Measurements from ENCODE around the gene ABCC11. TPM values are rescaled to one million over a fixed set of nuclear protein-coding genes. Genes with fewer than 3 reads are reported as not detected.

The ABCC11 gene
- total and polyA plus RNA-seq, 2 of the 4 experiments (the other 2 are of a cell fraction): 0.09 to 0.18 TPM

DNA sequence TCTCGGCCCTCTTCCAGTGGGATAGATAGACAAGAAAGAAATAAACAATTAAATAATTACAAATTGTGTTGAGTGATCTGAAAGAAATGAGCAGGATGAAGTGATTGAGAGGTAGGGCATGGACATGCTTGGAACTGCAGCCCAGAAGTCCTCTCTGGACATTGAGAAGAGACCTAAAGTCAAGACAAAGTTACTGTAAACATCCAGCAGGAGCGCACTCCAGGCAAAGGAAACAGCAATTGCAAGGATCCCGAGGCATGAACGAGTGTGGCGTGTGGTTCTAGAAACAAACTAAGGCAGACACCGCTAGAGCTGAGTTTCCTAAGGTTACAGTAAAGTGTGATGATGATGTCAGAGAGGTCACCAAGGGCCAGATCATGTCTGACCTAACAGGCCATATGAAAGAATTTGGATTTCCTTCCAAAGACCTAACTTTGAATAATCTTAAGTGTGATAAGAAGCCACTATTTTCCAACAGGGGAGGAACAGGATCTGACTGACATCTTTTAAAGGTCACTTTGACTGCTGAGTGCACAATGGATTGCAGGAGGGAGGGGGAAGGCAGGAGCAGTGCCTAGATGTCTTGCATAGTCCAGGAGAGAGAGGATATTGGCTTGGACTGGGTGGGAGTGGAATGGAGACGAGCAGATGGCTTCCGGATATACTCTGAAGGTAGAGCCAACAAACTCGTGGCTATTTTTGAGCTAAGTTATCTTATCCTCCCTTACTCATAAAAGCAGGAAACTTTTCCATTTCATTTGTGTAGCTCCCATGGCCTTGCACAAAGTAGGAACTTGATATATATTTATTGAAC is 110.6 kb downstream of the ABCC11 start (continued):
- TF ChIP-seq, protein P1, sequence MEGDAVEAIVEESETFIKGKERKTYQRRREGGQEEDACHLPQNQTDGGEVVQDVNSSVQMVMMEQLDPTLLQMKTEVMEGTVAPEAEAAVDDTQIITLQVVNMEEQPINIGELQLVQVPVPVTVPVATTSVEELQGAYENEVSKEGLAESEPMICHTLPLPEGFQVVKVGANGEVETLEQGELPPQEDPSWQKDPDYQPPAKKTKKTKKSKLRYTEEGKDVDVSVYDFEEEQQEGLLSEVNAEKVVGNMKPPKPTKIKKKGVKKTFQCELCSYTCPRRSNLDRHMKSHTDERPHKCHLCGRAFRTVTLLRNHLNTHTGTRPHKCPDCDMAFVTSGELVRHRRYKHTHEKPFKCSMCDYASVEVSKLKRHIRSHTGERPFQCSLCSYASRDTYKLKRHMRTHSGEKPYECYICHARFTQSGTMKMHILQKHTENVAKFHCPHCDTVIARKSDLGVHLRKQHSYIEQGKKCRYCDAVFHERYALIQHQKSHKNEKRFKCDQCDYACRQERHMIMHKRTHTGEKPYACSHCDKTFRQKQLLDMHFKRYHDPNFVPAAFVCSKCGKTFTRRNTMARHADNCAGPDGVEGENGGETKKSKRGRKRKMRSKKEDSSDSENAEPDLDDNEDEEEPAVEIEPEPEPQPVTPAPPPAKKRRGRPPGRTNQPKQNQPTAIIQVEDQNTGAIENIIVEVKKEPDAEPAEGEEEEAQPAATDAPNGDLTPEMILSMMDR (conservative IDR thresholded peaks at IDR 0.05; ENCODE audit: low read depth, low read length): no peak

DNA sequence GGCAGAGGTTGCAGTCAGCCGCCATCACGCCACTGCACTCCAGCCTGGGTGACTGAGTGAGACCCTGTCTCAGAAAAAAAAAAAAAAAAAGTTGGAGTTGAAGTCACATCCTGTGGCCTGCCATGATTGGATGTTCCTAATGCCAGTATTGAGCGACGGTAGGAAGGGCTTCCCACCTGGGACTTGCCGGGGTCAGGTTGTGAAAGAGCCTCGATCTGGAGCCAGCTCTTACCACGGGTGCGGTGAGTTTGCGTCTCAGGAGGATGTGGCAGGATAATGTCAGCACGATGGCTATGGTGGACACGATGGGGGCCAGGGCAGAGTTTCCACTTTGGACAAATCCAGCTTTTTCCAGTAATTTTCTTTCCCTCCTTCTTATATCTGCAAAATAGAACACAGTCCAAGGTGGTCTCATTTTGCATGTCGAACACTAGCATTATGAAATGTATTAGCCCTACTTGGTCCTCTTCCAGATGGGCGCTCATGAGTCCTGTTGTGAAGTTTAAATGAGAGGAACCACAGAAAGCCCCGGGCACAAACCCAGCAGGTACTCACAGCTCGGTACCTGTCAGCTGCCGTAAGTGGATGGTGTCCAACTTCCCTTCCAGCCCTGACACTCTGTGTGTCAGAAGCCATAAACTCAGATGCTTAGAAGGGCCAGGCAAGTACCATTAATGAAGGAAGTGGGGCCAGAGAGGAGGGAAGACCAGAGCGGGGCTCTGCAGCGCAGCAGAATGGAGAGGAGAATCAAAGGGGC is 113.7 kb downstream of the ABCC11 start:
- Histone ChIP-seq H3K4me2 (ENCODE audit: low read depth, low read length) (no peak overlapping the region), H4K8ac (ENCODE audit: low read depth in 2 of 2, low read length in 2 of 2) (no peak overlapping the region), H4K91ac (ENCODE audit: insufficient read depth, low read depth, low read length) (no peak overlapping the region), H2BK120ac (ENCODE audit: low read depth, low read length) (no peak overlapping the region), H2BK20ac (ENCODE audit: low read depth, low read length) (no peak overlapping the region), H3K9me1 (ENCODE audit: insufficient read depth, low read length) (peaks cover 5% of the 10 kb centered on the region; the same call in 1 of the 2 replicates), H3K14ac (replicated peaks; ENCODE audit: low read depth, low read length) (no peak overlapping the region), H4K20me1 (ENCODE audit: insufficient read depth, low read length) (no peaks in the 10 kb centered on the region), H3K27me3 (ENCODE audit: control insufficient read depth, insufficient read depth, low read length) (no peaks in the 10 kb centered on the region), H3K4ac (ENCODE audit: low read depth, low read length) (no peak overlapping the region), H4K5ac (ENCODE audit: low read depth, low read length) (no peak overlapping the region), H3K23ac (ENCODE audit: low read depth, low read length) (no peak overlapping the region), H3K18ac (ENCODE audit: low read depth, low read length) (no peak overlapping the region), H3K56ac (ENCODE audit: extremely low read depth, insufficient read depth, low read length) (no peak overlapping the region), H2BK15ac (ENCODE audit: low read depth, low read length) (no peak overlapping the region), H3K9ac (ENCODE audit: low read depth, low read length) (no peak overlapping the region), H3K79me1 (ENCODE audit: low read depth in 1 of 2, low read length in 2 of 2) (no peaks in the 10 kb centered on the region), H3K4me3 (ENCODE audit: insufficient read depth, low read depth, low read length) (no peak overlapping the region), H3K36me3 (ENCODE audit: control insufficient read depth, insufficient read depth, low read length) (no peaks in the 10 kb centered on the region), H2AFZ (replicated peaks; ENCODE audit: low read length, poor library complexity) (no peak overlapping the region), H3K9me3 (ENCODE audit: control insufficient read depth, insufficient read depth, low read length) (no peaks in the 10 kb centered on the region), H2AK5ac (ENCODE audit: low read depth, low read length) (no peak overlapping the region), H3K4me1 (ENCODE audit: control insufficient read depth, insufficient read depth, low read length) (peaks cover 5% of the 10 kb centered on the region), H3K27ac (ENCODE audit: insufficient read depth, low read length) (no peak overlapping the region), H2AK9ac (replicated peaks; ENCODE audit: low read depth, low read length, poor library complexity) (no peak overlapping the region), H2BK5ac (ENCODE audit: low read depth, low read length, poor library complexity, severe bottlenecking) (no peak overlapping the region)
- 97% methylated on average over 12 of the region's 18 CpGs; no CpG with 5 or more reads in 1 of the 2 experiments for WGBS, 2 experiments (ENCODE audit: extremely low coverage in 2 of 2, insufficient read length in 1 of 2)
- no TSS peak for BruUV-seq (replicated peaks)
- ATAC-seq (ENCODE audit: low read depth) (no peak), DNase-seq (no peak)
- ChIA-PET CTCF (no interaction called here), POLR2A (ENCODE audit: unreplicated experiment) (no interaction called here)
- intact Hi-C loops (cut with micrococcal nuclease) (no loop called here), in situ Hi-C loops (cut with MboI; ENCODE audit: low sequenced_read_pairs) (no loop called here), dilution Hi-C loops (cut with HindIII; ENCODE audit: low sequenced_read_pairs, unreplicated experiment) (no loop called here)
- TF ChIP-seq SMC3 (IDR thresholded peaks at IDR 0.05; ENCODE audit: low read depth, low read length) (no peak), CHD1 (IDR thresholded peaks at IDR 0.05; ENCODE audit: low read depth, low read length) (no peak), NFE2L2 (IDR thresholded peaks at IDR 0.05; ENCODE audit: low read depth, low read length) (no peak), RFX5 (IDR thresholded peaks at IDR 0.05; ENCODE audit: low read depth, low read length) (no peak), RCOR1 (IDR thresholded peaks at IDR 0.05; ENCODE audit: insufficient replicate concordance, low read length) (no peak)
- TF ChIP-seq, protein P2, sequence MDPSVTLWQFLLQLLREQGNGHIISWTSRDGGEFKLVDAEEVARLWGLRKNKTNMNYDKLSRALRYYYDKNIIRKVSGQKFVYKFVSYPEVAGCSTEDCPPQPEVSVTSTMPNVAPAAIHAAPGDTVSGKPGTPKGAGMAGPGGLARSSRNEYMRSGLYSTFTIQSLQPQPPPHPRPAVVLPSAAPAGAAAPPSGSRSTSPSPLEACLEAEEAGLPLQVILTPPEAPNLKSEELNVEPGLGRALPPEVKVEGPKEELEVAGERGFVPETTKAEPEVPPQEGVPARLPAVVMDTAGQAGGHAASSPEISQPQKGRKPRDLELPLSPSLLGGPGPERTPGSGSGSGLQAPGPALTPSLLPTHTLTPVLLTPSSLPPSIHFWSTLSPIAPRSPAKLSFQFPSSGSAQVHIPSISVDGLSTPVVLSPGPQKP (IDR thresholded peaks at IDR 0.05; ENCODE audit: borderline replicate concordance, low read depth, low read length): no peak
- TF ChIP-seq, protein P3, sequence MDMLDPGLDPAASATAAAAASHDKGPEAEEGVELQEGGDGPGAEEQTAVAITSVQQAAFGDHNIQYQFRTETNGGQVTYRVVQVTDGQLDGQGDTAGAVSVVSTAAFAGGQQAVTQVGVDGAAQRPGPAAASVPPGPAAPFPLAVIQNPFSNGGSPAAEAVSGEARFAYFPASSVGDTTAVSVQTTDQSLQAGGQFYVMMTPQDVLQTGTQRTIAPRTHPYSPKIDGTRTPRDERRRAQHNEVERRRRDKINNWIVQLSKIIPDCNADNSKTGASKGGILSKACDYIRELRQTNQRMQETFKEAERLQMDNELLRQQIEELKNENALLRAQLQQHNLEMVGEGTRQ (IDR thresholded peaks at IDR 0.05; ENCODE audit: low read depth, low read length): no peak

Data from IMR-90 (cell line).